SK-MEL-5 (cell line): ENCODE measurements around the gene EGFL7. TPM values are rescaled to one million over a fixed set of nuclear protein-coding genes. Genes with fewer than 3 reads are reported as not detected.

Source experiments
- DNase-seq: peaks from one replicate; pipeline ENCODE4 v3.0.0-alpha.2; 2016; ENCODE audit warnings: low read depth, low spot score
- in situ Hi-C: cut with HindIII; loops from 2 replicates; pipeline ENCODE4 v1.10.0; 2016; ENCODE audit warnings: low sequenced_read_pairs, high pct_unique_total_duplicates, low pct_unique_long_range_greater_than_20kb
- total RNA-seq: library from RNA; depleted of rRNA; stranded (reverse); fragments of >200 nt; shearing (Covaris generic); gene quantifications from 2 replicates; pipeline ENCODE4 v1.2.3, GENCODE V29; 2014

EGFL7 gene
- total RNA-seq, 1 experiment from 2014 or later: 61.5 TPM

GRCh38 chr9:136655536-136656182 is 7.1 kb upstream of the EGFL7 start:
- in situ Hi-C loops: no loop called here
- no peak for DNase-seq

- in situ Hi-C loops: no loop called here
- no peak for DNase-seq
Observed at GRCh38 chr9:136656183-136656738, 6.5 kb upstream of the EGFL7 start.

GRCh38 chr9:136656795-136657611 is 5.7 kb upstream of the EGFL7 start:
- in situ Hi-C loops: no loop called here
- DNase-seq: no peak

GRCh38 chr9:136657974-136658848 is 4.5 kb upstream of the EGFL7 start:
- no peak for DNase-seq
- in situ Hi-C loops: no loop called here

- in situ Hi-C loops: no loop called here
- no peak for DNase-seq
Observed at GRCh38 chr9:136658849-136659535, 3.7 kb upstream of the EGFL7 start.

- in situ Hi-C loops: no loop called here
- no peak for DNase-seq
Observed at GRCh38 chr9:136659861-136660784, 2.6 kb upstream of the EGFL7 start.

GRCh38 chr9:136660971-136661550 is 1.7 kb upstream of the EGFL7 start:
- no peak for DNase-seq
- in situ Hi-C loops: no loop called here

- no peak for DNase-seq
- in situ Hi-C loops: no loop called here
Observed at GRCh38 chr9:136661641-136662325, 933 bp upstream of the EGFL7 start.

- DNase-seq: no peak
- in situ Hi-C loops: no loop called here
Observed at GRCh38 chr9:136662326-136662655, 425 bp upstream of the EGFL7 start.

- DNase-seq: no peak
Observed at GRCh38 chr9:136664000-136664915, 1.5 kb downstream of the EGFL7 start.

GRCh38 chr9:136665111-136665703 is 2.5 kb downstream of the EGFL7 start:
- in situ Hi-C loops: no loop called here
- peak; percentile 29 for DNase-seq

More at GRCh38 chr9:136664000-136664915, 1.5 kb downstream of the EGFL7 start:
- in situ Hi-C loops: no loop called here

- in situ Hi-C loops: no loop called here
- peak; percentile 26 for DNase-seq
Observed at GRCh38 chr9:136665704-136666371, 3.1 kb downstream of the EGFL7 start.

- in situ Hi-C loops: no loop called here
- DNase-seq: no peak
Observed at GRCh38 chr9:136666372-136667213, 3.9 kb downstream of the EGFL7 start.
